Heart right ventricle (tissue), 16 donors: ENCODE results near the gene LINGO4. TPM values are rescaled to one million over a fixed set of nuclear protein-coding genes. Genes with fewer than 3 reads are reported as not detected.
A peak's percentile ranks its signal among the peaks of the same experiment; 100 is the strongest.

ENCODE experiments used
- ATAC-seq, 8 donors: fragments of 200-7000 bp; cut with Tn5 transposase; one replicate each; pipeline ENCODE4 v1.9.1; 2020; ENCODE audit warnings: mild to moderate bottlenecking in 8 of 8, moderate library complexity in 8 of 8, moderate number of reproducible peaks in 1 of 8
- DNase-seq, 2 donors: peaks; one replicate each; pipeline ENCODE4 v3.0.0-alpha.2; 2020
- H3K27ac ChIP-seq, 10 donors: fragments of 200-600 bp; sonication (generic) in 2 of 10; one replicate each; pipeline versions ENCODE4 v1.5.0 to v1.8.0; 2020 to 2022; ENCODE audit warnings: mild to moderate bottlenecking in 3 of 10
- H3K27me3 ChIP-seq, 7 donors: fragments of 200-600 bp; one replicate each; pipeline ENCODE4 v1.8.0; 2021 to 2022; ENCODE audit warnings: mild to moderate bottlenecking in 2 of 7
- H3K36me3 ChIP-seq, 9 donors: fragments of 200-600 bp; sonication (generic) in 1 of 9; one replicate each; pipeline versions ENCODE4 v1.5.0 to v1.8.0; 2020 to 2022; ENCODE audit warnings: mild to moderate bottlenecking in 2 of 9
- H3K4me1 ChIP-seq, 9 donors: fragments of 200-600 bp; sonication (generic) in 1 of 9; one replicate each; pipeline versions ENCODE4 v1.5.0 to v1.8.0; 2020 to 2022; ENCODE audit warnings: mild to moderate bottlenecking in 4 of 9
- H3K4me3 ChIP-seq, 10 donors: fragments of 200-600 bp; sonication (generic) in 2 of 10; one replicate each; pipeline versions ENCODE4 v1.5.0 to v1.8.0; 2020 to 2022; ENCODE audit warnings: mild to moderate bottlenecking in 7 of 10, moderate library complexity in 2 of 10
- H3K9me3 ChIP-seq, 11 donors: fragments of 200-600 bp in 10 of 11; sonication (generic) in 2 of 11; one replicate each; pipeline versions ENCODE4 v1.5.0 to v1.8.0; 2013 to 2022; ENCODE audit warnings: mild to moderate bottlenecking in 2 of 11, control low read depth in 1 of 11, moderate library complexity in 1 of 11
- CTCF ChIP-seq, 9 donors: fragments of 200-600 bp; sonication (generic) in 2 of 9; IDR thresholded peaks; one replicate each; pipeline versions ENCODE4 v1.5.0 to v1.8.0; 2021 to 2022; ENCODE audit warnings: antibody characterized with exemption in 9 of 9, mild to moderate bottlenecking in 5 of 9, moderate library complexity in 1 of 9
- WGBS, 2 donors: extraction: QIAGEN DNeasy Blood & Tissue Kit; methylation state at CpG; one replicate each; pipeline ENCODE4 v1.1.7; 2013; ENCODE audit warnings: inconsistent platforms in 1 of 2; 5-methylcytosine and 5-hydroxymethylcytosine counted together
- intact Hi-C, 10 donors: fragments of 100-400 bp; cut with DNase I; formaldehyde crosslinking; loops; one replicate each; pipeline versions ENCODE4 v1.11.1 to v1.14.2; 2022
- polyA plus RNA-seq, 2 donors: library from polyadenylated mRNA; stranded (reverse); fragments of 200-250 nt; gene quantifications; one replicate each; pipeline ENCODE4 v1.2.3, GENCODE V29; 2013
- total RNA-seq, 10 donors: library from RNA; stranded (reverse); fragmentation: NEBNext Ultra II Directional in 3 of 10; extraction: Animal tissue kit (Norgen Biotek cat#: 25700) in 3 of 10; gene quantifications; one replicate each; pipeline versions ENCODE4 v1.2.1 to v1.2.4, GENCODE V29; 2021 to 2023
- donor health status: Arrhythmogenic right ventricular cardiomyopathy.
- donor health status: ischemic (EF 13 %, LVEDD 7.1; RV severe dilation, severe dysfunction).
- donor health status: healthy with polysubstance abuse.
- donor health status: DM: no; HTN: yes; CAD: no.
- donor health status: DM: no; HTN: no; CAD: no.
- donor health status: ischemic (EF 25% LVEDD 6.9; RV normal size, moderate dysfunction).
- donor health status: ischemic (EF 25% LVEDD 5.7; RV mildly dilated, moderate dysfunction).
- donor health status: healthy.
- donor health status: DM: yes; HTN: yes; CAD: no.
- donor health status: Ischemic cardiomyopathy.
- donor health status: ischemic (EF 35%, LVEDD 5.7; RV mildly dilated, moderate dysfunction).
- donor health status: nonischemic (EF 11% LVEDD 7.7; RV severe dilation, severe dysfunction).
- donor health status: DM: yes; HTN: yes; CAD: no.
- donor health status: PGD.
- donor health status: ischemic (EF 29% LVEDD 5.4; RV normal size, mild dysfunction).
- donor health status: nonischemic (EF 23%, LVEDD 6.1; RV moderate dilation, normal function).

Gene LINGO4
- total and polyA plus RNA-seq, 12 donors: 0.10 to 2.7 (median 0.68) TPM

- H3K36me3 ChIP-seq: no peaks in the 10 kb centered on the region
- H3K4me3 ChIP-seq: no peak overlapping the region
- WGBS, 2 donors: 60 to 74% methylated on average over 3 of the region's 3 CpGs
- ATAC-seq (no peak), DNase-seq (no peak)
- H3K9me3 ChIP-seq: no peaks in the 10 kb centered on the region
- no peak for TF ChIP-seq CTCF (IDR thresholded peaks at IDR 0.05)
- H3K4me1 ChIP-seq: peaks cover 6 to 43% (median 24%) of the 10 kb centered on the region in 9 donors
- H3K27me3 ChIP-seq: peaks cover 13 to 30% (median 22%) of the 10 kb centered on the region in 7 donors
- H3K27ac ChIP-seq: no peak overlapping the region
- intact Hi-C loops: loop anchor here in 5 of 10 donors (5.0 to 10.0 kb wide), 7 partner anchors 97 to 389 kb away; partner anchors contain the start of gene POGZ (in 1 of the 5)
These were observed 29.0 kb upstream of the LINGO4 start for GRCh38 chr1:151834239-151834638.

- Histone ChIP-seq H3K9me3 (no peaks in the 10 kb centered on the region), H3K36me3 (no peaks in the 10 kb centered on the region), H3K27me3 (peaks cover 5 to 21% (median 13%) of the 10 kb centered on the region in 7 donors), H3K4me3 (no peak overlapping the region), H3K4me1 (peaks cover under 1 to 44% (median 20%) of the 10 kb centered on the region in 9 donors), H3K27ac (peak overlapping the region in 1 of 10 donors; percentile 18)
- no peak for ATAC-seq
- TF ChIP-seq CTCF (IDR thresholded peaks at IDR 0.05): no peak
- intact Hi-C loops: loop anchor here in 5 of 10 donors (5.0 to 10.0 kb wide), 7 partner anchors 96 to 389 kb away; partner anchors contain the start of gene POGZ (in 1 of the 5)
- WGBS, 2 donors: 79 to 80% methylated on average over 8 of the region's 8 CpGs
- DNase-seq: no peak
These were observed 28.1 kb upstream of the LINGO4 start for GRCh38 chr1:151833172-151833900.

- WGBS, 2 donors: 45 to 58% methylated on average over 10 of the region's 10 CpGs
- ATAC-seq: peak; percentile 48 to 89 (median 84)
- no peak overlapping the region for H3K4me3 ChIP-seq
These were observed 27.2 kb upstream of the LINGO4 start for GRCh38 chr1:151832318-151832980.

More at GRCh38 chr1:151832318-151832980, 27.2 kb upstream of the LINGO4 start:
- DNase-seq: peak; percentile 75 to 80
- H3K4me1 ChIP-seq: peaks cover 0 to 43% (median 18%) of the 10 kb centered on the region in 9 donors
- peaks cover 0 to 12% (median 5%) of the 10 kb centered on the region in 7 donors for H3K27me3 ChIP-seq
- peak overlapping the region in 9 of 10 donors; percentile 14 to 74 (median 54) for H3K27ac ChIP-seq
- no peaks in the 10 kb centered on the region for H3K9me3 ChIP-seq
- intact Hi-C loops: loop anchor here in 5 of 10 donors (5.0 to 10.0 kb wide), 7 partner anchors 95 to 388 kb away; partner anchors contain the start of gene POGZ (in 1 of the 5)
- no peaks in the 10 kb centered on the region for H3K36me3 ChIP-seq
- no peak for TF ChIP-seq CTCF (IDR thresholded peaks at IDR 0.05)
